GM15510 (cell line): ENCODE results near the gene UPF3A.

ENCODE experiments used
- POLR2A ChIP-seq: IDR thresholded peaks from 3 replicates; pipeline ENCODE4 v1.6.1; 2011; ENCODE audit warnings: borderline replicate concordance; ENCODE audit not compliant: insufficient read length; ENCODE audit errors: extremely low read depth

UPF3A gene

DNA sequence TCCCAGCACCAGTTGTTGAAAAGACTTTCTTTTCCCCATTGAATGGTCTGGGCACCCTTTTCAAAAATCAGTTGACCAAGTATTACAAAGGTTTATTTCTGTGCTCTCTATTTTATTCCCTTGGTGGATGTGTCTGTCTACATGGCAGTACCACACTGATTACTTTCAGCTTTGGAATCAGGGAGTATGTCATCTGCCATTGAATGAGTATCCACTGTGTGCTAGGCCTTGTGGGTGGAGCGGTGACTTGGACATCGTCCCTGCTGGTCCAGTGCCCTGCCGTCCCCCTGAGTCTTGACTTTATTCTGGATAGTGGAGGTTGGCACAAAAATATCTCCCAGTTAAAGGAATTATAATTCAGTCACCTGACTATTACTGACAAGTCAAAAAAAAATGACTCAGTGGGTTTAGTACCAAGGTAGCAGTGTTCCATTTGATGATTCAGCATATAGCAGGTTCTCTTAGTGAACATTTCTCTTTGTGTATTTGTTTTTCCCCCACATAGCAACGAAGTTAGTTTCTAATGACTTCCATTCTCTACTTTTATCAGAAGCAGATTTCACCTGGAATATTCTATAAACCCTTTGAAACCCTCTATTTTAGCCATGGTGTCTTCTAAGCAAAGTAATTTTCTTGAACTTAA, 3.9 kb downstream of the UPF3A start:
- TF ChIP-seq POLR2A: no peak

DNA sequence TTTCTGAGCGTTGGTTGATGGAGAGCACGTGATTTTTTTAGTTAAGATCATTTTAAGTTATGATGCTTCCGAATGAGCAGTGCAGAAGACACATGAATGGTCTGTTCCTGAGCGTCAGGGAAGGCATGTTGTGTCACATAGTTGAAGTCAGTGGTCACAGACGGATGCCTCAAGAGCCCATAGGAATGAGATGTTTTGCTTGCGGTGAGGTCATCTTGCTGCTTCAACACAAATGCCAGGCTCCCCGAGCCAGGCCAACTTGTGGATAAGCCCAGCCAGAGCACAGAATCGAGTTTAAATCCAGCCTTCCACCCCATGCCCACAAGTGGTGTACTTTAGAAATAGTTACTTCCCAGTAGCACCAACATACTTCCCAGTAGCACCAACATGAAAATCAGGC, 5.4 kb downstream of the UPF3A start:
- no peak for TF ChIP-seq POLR2A

DNA sequence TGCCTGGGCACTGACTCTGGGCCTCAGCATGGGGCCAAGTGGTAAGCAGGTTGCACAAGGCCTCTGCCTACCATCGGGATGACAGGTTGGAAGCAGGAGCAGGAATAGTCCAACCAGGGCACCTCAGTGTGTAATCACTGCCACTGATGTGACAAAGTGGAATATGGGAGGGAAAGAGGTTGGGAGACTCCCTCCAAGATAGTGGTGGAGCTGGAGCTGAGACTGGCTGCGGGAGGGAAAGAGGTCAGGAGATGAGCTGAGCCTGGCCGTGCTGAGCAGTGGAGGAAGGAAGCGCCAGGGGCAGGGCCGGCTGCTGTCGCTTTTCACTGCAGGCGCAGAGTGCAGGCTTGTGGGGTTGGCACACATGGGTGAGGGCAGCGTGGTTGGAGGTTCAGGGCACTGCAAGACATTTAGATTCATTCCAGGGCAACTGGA, 6.8 kb downstream of the UPF3A start:
- TF ChIP-seq POLR2A: no peak

DNA sequence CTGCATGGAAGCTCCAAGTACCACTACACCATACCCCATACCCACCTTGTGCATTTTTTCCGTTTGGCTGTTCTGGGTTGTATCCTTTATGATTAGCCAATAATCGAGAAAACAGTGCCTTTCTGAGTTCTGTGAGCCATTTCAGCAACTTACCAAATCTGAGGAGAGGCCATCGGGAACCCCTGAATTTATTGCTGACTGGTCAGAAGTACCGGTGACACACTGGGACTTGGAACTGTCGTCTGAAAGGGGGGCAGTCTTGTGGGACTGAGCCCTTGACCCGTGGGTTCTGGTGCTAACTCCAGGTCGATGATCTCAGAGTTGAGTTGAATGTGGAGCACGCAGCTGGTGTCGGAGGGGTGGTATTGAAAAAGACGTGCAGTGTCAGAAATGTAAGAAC, 15.0 kb downstream of the UPF3A start:
- no peak for TF ChIP-seq POLR2A

DNA sequence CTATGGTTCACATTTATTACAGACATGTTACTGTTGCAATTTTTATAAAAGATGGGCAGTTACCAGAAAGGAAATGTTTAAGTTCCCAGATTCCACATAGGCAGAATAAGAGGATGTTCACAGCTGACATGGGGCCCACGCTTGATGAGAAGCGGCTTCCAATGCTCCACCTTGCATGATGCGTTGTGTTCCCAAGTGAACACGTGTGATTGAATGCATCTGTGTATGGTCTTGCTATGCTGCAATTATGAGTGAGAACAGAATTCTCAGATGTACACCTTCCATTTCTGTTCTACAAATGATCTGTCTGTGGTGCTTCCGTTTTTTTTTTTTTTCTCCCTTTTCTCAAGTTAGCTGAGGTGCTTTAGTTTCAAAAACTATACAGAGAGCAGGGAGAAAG, 15.5 kb downstream of the UPF3A start:
- TF ChIP-seq POLR2A: no peak

DNA sequence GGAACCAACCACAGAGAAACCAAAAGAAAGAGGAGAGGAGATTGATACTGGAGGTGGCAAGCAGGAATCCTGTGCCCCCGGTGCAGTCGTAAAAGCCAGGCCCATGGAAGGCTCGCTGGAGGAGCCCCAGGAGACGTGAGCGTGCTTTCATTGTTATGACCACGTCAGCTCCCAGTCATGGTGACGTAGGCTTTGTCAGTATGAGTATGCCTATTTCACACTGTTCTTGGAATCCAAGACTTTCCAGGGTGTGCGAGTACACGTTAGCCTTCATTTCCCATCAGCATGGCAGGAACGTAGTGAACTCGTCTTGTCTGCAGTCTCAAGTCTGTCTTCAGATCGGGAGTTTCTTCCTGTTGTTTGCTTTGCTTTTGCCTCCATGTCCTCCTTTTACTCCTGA, 17.5 kb downstream of the UPF3A start:
- TF ChIP-seq POLR2A: no peak

DNA sequence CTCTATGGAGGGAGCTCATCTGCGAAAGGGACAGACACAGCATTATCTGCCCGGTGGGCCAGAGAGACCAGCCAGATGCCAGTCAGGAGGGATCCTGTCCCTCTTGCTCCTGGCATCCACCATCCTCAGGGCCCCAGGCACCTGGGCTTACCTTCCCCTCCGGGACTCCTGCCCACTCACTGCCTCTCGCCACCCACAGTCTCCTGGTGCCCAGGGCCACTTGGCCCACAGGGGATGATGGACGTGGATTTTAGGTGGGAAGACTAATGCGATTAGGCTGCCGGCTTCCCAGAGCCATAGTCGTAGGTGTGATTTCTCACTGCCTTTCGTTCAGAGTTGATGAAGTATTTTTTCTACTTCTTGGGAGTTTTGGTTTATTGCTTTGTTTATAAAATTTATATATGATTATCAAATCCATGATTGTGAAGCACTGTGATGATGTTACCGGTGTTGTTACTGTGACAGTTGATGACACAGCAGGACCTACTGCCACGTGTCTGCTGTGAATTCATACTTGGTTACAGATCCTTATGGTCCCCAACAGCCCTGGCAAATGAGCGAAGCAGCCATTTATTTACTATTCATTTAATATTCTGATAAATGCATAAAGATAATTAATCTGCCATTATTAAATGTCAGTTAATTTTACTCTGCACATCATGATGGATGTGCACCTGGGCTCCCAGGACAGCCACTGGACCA, 18.4 kb downstream of the UPF3A start:
- TF ChIP-seq POLR2A: no peak

DNA sequence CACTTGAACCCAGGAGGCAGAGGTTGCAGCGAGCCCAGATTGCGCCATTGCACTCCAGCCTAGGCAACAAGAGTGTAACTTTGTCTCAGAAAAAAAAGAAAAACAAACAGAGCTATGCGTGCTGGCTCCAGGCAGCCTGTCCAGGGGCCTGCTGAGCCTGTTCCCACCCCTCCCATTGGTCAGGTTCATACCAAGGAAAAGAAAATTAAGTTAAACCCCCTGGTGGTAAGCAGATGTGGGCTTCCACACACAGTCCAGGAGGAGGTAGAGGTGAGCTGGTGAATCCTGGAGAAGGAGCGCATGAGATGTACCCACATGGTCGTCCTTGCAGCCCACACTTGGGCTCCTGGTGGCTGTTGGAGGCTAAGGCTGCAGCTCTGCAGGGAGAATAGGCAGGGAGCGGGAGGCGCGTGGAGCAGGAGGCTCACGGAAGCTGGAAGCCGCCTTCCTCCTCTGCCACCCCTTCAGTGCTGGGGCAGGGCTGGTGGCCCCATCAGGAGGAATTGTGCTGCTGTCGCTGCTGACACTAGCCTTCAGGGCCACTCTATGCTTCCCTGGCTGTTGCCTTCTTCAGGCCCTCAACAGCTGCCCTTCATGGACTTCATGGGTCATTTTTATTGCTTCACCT, 22.4 kb downstream of the UPF3A start:
- TF ChIP-seq POLR2A: no peak

DNA sequence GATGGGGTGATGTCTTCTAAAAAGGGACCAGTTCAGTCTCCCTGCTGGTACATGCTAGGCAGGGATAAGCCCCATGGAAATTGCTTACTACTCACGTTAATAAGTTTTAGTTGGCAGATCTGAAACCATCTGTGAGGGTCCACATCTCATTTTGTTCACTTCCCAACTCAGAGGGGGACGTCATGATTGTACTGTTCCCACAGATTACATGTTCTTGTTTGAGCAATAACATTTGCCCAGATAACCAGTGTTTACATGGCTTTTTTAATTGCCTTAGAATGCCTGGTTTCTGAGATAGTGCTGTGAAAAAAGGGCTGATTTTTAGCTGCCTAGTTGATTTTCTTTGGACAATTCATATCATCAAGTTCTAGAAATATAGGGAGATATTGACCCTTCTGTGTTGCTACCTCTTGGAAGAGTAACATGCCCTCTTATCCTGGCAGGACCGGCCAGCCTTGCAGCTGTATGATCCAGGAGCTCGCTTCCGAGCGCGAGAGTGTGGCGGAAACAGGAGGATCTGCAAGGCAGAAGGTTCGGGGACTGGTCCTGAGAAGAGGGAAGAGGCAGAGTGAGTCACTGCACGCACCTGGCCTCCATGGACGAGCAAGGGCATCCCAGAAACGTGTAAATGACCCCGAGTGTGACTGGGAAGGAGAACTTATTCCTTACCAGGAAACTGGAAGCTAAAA, 23.1 kb downstream of the UPF3A start:
- no peak for TF ChIP-seq POLR2A

DNA sequence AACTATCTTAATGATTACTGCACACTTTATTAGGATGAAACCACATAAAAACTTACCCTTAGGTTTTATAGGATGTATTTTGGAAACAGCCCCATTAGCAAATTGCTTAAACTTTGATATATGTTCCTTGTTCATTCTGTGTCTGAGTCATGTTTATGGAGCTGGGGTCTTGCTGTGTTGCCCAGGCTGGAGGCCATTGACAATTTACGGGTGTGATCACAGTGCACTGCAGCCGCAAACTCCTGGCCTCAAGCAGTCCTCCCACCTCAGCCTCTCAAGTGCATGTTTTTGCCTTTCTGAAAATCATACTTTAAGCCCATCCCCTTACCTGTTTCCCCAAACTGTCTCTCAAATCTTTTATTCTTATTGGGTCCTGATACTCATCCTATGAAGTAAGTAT, 27.7 kb downstream of the UPF3A start:
- TF ChIP-seq POLR2A: no peak

DNA sequence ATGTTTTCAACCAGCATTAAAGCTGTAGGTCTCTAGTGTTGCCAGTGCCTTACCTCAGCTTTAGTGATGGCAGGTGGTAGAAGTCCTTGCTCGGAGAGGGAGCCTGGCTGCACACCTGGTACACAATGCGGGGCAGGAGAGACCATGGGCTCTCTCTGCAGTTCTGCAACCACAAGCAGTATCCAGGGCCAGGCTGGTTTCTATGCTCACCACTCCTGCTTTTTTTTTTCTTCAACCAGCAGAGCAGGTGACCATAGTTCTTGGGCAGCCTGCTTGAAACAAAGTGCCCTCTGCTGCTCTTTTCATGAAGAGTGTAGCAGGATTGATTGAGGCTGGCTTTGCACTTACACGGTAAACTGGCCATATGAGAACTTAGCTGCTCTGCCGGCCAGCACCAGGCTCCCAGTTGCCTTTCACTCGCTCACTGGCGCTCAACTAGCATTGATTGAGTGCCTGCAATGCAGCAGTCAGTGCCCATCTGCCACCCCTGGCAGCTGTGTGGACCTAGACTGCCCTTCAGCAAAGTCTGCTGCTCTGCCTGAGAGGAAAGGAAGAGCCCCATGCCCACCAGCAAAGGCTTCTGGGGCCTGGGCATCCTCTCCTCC, 28.5 kb downstream of the UPF3A start:
- TF ChIP-seq POLR2A: no peak

DNA sequence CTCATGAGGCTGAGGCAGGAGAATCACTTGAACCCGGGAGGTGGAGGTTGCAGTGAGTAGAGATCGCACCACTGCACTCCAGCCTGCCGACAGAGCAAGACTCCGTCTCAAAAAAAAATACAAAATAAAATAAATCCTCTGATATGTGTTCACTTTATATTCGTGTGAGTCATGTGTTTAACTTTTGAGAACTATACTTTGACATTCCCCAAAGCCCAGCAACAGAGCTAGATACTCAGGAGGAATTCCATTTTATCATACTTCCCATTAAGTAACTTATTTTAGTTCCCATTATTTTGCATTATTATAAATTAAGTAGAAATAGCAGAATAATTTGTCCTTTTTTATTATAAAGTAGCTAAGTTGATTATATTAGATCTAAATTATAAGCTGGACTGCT, 29.6 kb downstream of the UPF3A start:
- no peak for TF ChIP-seq POLR2A

DNA sequence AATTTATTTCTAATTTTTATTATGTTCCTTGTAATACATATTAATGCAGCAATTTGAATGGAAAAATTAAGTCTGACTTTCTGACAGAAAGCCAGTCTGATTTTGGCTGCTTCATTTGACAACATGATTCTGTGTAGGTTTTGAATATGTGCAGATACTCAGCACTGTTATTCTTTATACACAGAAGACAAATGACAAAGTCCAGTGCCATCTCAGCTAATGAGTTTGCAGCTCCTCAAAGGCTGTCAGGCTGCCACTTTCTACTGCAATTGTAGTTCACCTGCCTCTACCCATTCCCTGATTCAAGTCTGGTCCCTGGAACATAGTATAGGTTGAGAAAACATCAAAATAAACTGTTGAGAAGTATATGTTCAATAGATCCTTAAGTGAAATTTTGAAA, 30.0 kb downstream of the UPF3A start:
- no peak for TF ChIP-seq POLR2A

DNA sequence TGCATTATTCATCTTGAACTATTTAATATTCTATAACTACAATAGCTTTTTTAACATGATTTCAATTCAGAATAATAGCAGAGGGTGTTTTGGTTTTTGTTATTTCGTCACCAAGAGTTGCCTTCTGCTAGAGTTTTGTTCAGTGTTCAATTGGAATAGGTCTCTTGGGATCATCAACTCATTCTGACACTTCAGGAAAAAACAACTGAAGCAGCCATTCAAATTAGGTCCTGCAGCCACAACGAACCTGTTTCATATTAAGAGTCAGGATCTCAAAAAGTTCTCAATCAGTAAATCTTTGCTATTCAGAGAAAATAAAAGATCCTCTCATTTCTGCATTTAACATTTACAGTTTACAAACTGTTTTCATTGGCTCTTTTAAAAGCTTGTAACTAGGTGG, 30.5 kb downstream of the UPF3A start:
- no peak for TF ChIP-seq POLR2A

DNA sequence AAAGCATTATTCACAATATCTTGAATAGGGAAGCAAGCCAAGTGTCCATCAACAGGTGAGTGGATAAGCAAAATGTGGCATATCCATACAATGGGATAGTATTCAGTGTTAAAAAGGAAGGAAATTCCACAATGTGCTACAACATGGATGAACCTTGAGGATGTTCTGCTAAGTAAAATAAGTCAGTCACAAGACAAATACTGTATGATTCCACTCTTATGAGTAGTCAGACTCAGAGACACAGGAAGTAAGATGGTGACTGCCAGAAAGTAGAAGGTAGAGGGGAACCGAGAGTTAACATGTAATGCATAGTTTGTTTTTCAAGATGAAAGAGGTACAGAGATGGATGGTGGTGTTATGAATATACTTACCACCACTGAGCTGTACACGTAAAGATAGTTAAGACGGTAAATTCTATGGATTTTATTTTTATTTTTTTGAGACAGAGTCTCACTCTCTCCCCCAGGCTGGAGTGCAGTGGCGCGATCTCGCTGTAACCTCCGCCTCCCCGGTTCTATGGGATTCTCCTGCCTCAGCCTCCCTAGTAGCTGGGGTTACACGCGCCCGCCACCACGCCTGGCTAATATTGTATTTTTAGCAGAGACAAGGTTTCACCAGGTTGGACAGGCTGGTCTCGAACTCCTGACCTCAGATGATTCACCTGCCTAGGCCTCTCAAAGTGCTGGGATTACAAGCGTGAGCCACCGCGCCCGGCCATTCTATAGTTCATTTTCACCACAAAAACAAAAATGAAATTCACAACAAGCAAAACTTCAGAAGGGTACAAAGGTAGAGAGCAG, 31.9 kb downstream of the UPF3A start:
- peak; percentile 37 for TF ChIP-seq POLR2A
